ENCODE measurements around the gene IGF2.
"Not testable (repeated sequence)": the region's sequence is repeated elsewhere in the genome, so short reads cannot be mapped to it uniquely, and the experiment has no call there.

Gene IGF2

GRCh38 chr11:2136209-2136951 is 2.8 kb downstream of the IGF2 start:
- no peak for DNase-seq

- DNase-seq, result no peak
These were observed 3.5 kb downstream of the IGF2 start for GRCh38 chr11:2135648-2136201.

GRCh38 chr11:2135018-2135569 is 4.1 kb downstream of the IGF2 start:
- no peak for DNase-seq

- no peak for DNase-seq
These were observed 4.9 kb downstream of the IGF2 start for GRCh38 chr11:2134022-2135010.

GRCh38 chr11:2133241-2134021 is 5.8 kb downstream of the IGF2 start:
- DNase-seq, result no peak

- DNase-seq, result no peak
These were observed 6.3 kb downstream of the IGF2 start for GRCh38 chr11:2132874-2133240.

GRCh38 chr11:2132246-2132645 is 6.9 kb downstream of the IGF2 start:
- no peak for DNase-seq

- DNase-seq, result no peak
These were observed 7.6 kb downstream of the IGF2 start for GRCh38 chr11:2131371-2132236.

- no peak for DNase-seq
These were observed 8.3 kb downstream of the IGF2 start for GRCh38 chr11:2130881-2131352.

GRCh38 chr11:2129699-2130366 is 9.4 kb downstream of the IGF2 start:
- no peak for DNase-seq

GRCh38 chr11:2129308-2129698 is 9.9 kb downstream of the IGF2 start:
- no peak for DNase-seq

- no peak for DNase-seq
These were observed 10.5 kb downstream of the IGF2 start for GRCh38 chr11:2128511-2129307.

- no peak for DNase-seq
These were observed 11.1 kb downstream of the IGF2 start for GRCh38 chr11:2128130-2128510.

GRCh38 chr11:2127482-2128129 is 11.6 kb downstream of the IGF2 start:
- no peak for DNase-seq

- no peak for DNase-seq
These were observed 12.6 kb downstream of the IGF2 start for GRCh38 chr11:2126520-2127085.

- not testable (repeated sequence) for DNase-seq
These were observed 14.3 kb downstream of the IGF2 start for GRCh38 chr11:2124736-2125484.

- no peak for DNase-seq
These were observed 15.6 kb downstream of the IGF2 start for GRCh38 chr11:2123628-2123960.

GRCh38 chr11:2122907-2123627 is 16.1 kb downstream of the IGF2 start:
- no peak for DNase-seq
